ENCODE results near the gene ZNF148.

ZNF148 gene

DNA sequence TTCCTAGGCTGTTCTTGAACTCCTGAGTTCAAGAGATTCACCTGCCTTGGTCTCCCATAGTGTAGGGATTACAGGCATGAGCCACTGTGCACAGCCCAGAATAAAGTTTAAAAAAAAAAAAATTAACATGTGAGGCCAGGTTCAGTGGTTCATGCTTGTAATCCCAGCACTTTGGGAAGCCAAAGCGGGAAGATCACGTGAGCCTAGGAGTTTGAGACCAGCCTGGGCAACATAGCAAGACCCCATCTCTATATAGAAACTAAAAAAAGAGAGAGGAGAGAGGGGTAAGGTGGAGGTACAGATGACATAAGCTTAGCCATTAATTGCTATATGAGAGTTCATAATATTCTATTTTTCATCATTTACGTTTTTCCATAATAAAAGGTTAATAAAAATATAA lies 21.5 kb downstream of the ZNF148 start:
- peak overlapping the region; percentile 89 for H3K27ac ChIP-seq (ENCODE audit: low read depth, low read length)
- TF ChIP-seq, protein P1, sequence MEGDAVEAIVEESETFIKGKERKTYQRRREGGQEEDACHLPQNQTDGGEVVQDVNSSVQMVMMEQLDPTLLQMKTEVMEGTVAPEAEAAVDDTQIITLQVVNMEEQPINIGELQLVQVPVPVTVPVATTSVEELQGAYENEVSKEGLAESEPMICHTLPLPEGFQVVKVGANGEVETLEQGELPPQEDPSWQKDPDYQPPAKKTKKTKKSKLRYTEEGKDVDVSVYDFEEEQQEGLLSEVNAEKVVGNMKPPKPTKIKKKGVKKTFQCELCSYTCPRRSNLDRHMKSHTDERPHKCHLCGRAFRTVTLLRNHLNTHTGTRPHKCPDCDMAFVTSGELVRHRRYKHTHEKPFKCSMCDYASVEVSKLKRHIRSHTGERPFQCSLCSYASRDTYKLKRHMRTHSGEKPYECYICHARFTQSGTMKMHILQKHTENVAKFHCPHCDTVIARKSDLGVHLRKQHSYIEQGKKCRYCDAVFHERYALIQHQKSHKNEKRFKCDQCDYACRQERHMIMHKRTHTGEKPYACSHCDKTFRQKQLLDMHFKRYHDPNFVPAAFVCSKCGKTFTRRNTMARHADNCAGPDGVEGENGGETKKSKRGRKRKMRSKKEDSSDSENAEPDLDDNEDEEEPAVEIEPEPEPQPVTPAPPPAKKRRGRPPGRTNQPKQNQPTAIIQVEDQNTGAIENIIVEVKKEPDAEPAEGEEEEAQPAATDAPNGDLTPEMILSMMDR (IDR thresholded peaks at IDR 0.05; ENCODE audit: low read depth, low read length, poor library complexity, severe bottlenecking): no peak
- no peak for TF ChIP-seq EZH2phosphoT487 (IDR thresholded peaks at IDR 0.05; ENCODE audit: borderline replicate concordance, low read length)

GRCh38 chr3:125353128-125353527 lies 22.0 kb downstream of the ZNF148 start:
- Histone ChIP-seq H3K4me2 (ENCODE audit: low read length) (peak overlapping the region; percentile 69), H3K9me2 (replicated peaks; ENCODE audit: control insufficient read depth, low read length) (no peaks in the 10 kb centered on the region), H3K36me3 (ENCODE audit: control insufficient read depth, low read length) (peaks cover 23% of the 10 kb centered on the region), H3F3A (ENCODE audit: control insufficient read depth, insufficient read depth) (peaks cover 35% of the 10 kb centered on the region), H3K27me3 (ENCODE audit: control insufficient read depth, low read length) (no peaks in the 10 kb centered on the region), H3K27ac (ENCODE audit: low read depth, low read length) (peak overlapping the region; percentile 89), H3K79me2 (ENCODE audit: control insufficient read depth, low read length) (peaks cover 98% of the 10 kb centered on the region), H4K20me1 (ENCODE audit: control insufficient read depth, insufficient read depth, low read depth, low read length) (peaks cover 4% of the 10 kb centered on the region; the same call in 1 of the 2 replicates), H3K4me3 (ENCODE audit: low read length) (peak overlapping the region; percentile 60), H3K4me1 (ENCODE audit: control insufficient read depth, low read length) (peaks cover 92% of the 10 kb centered on the region), H3K9me3 (ENCODE audit: control insufficient read depth, insufficient read depth, low read length) (peaks cover 3% of the 10 kb centered on the region; the same call in 1 of the 2 replicates)
- TF ChIP-seq EZH2phosphoT487 (IDR thresholded peaks at IDR 0.05; ENCODE audit: borderline replicate concordance, low read length): no peak
- TF ChIP-seq, protein P1 (IDR thresholded peaks at IDR 0.05; ENCODE audit: low read depth, low read length, poor library complexity, severe bottlenecking): no peak

More for the DNA sequence above, 21.5 kb downstream of the ZNF148 start:
- Histone ChIP-seq H4K20me1 (ENCODE audit: control insufficient read depth, insufficient read depth, low read depth, low read length) (peaks cover 4% of the 10 kb centered on the region; the same call in 1 of the 2 replicates), H3K36me3 (ENCODE audit: control insufficient read depth, low read length) (peaks cover 17% of the 10 kb centered on the region), H3K4me1 (ENCODE audit: control insufficient read depth, low read length) (peaks cover 94% of the 10 kb centered on the region), H3K9me3 (ENCODE audit: control insufficient read depth, insufficient read depth, low read length) (peaks cover under 1% of the 10 kb centered on the region; the same call in 1 of the 2 replicates), H3K4me2 (ENCODE audit: low read length) (peak overlapping the region; percentile 69), H3F3A (ENCODE audit: control insufficient read depth, insufficient read depth) (peaks cover 40% of the 10 kb centered on the region), H3K9me2 (replicated peaks; ENCODE audit: control insufficient read depth, low read length) (no peaks in the 10 kb centered on the region), H3K4me3 (ENCODE audit: low read length) (peak overlapping the region; percentile 60), H3K79me2 (ENCODE audit: control insufficient read depth, low read length) (peaks cover 98% of the 10 kb centered on the region), H3K27me3 (ENCODE audit: control insufficient read depth, low read length) (no peaks in the 10 kb centered on the region)

- peak overlapping the region; percentile 60 for H3K4me3 ChIP-seq (ENCODE audit: low read length)
- peaks cover 3% of the 10 kb centered on the region; the same call in 1 of the 2 replicates for H3K9me3 ChIP-seq (ENCODE audit: control insufficient read depth, insufficient read depth, low read length)
- peaks cover 4% of the 10 kb centered on the region; the same call in 1 of the 2 replicates for H4K20me1 ChIP-seq (ENCODE audit: control insufficient read depth, insufficient read depth, low read depth, low read length)
- TF ChIP-seq, protein P1 (IDR thresholded peaks at IDR 0.05; ENCODE audit: low read depth, low read length, poor library complexity, severe bottlenecking): no peak
- no peak for TF ChIP-seq EZH2phosphoT487 (IDR thresholded peaks at IDR 0.05; ENCODE audit: borderline replicate concordance, low read length)
- peaks cover 28% of the 10 kb centered on the region for H3K36me3 ChIP-seq (ENCODE audit: control insufficient read depth, low read length)
- peak overlapping the region; percentile 89 for H3K27ac ChIP-seq (ENCODE audit: low read depth, low read length)
- peaks cover 83% of the 10 kb centered on the region for H3K4me1 ChIP-seq (ENCODE audit: control insufficient read depth, low read length)
- no peaks in the 10 kb centered on the region for H3K9me2 ChIP-seq (replicated peaks; ENCODE audit: control insufficient read depth, low read length)
- peak overlapping the region; percentile 69 for H3K4me2 ChIP-seq (ENCODE audit: low read length)
- H3K27me3 ChIP-seq (ENCODE audit: control insufficient read depth, low read length): no peaks in the 10 kb centered on the region
- peaks cover 98% of the 10 kb centered on the region for H3K79me2 ChIP-seq (ENCODE audit: control insufficient read depth, low read length)
- peaks cover 34% of the 10 kb centered on the region for H3F3A ChIP-seq (ENCODE audit: control insufficient read depth, insufficient read depth)
These were observed 23.2 kb downstream of the ZNF148 start for GRCh38 chr3:125351814-125352456.

All from DOHH2 (cell line).